AG09309 (cell line): ENCODE results near the gene CHD9.

Source experiments
- DNase-seq: peaks from one replicate; pipeline ENCODE4 v3.0.0-alpha.2; 2010; ENCODE audit warnings: low read depth
- H3K4me3 ChIP-seq: 2 replicates; pipeline ENCODE4 v1.5.1; 2011; ENCODE audit warnings: mild to moderate bottlenecking, low read depth, low read length, moderate library complexity; ENCODE audit not compliant: control insufficient read depth
- TF ChIP-seq, protein P1 (sequence below): IDR thresholded peaks from 2 replicates; pipeline ENCODE4 v1.5.1; 2011; ENCODE audit warnings: mild to moderate bottlenecking, low read depth, low read length, inconsistent platforms; ENCODE audit not compliant: insufficient read depth, control insufficient read depth; ENCODE audit errors: missing control alignments

The CHD9 gene

DNA sequence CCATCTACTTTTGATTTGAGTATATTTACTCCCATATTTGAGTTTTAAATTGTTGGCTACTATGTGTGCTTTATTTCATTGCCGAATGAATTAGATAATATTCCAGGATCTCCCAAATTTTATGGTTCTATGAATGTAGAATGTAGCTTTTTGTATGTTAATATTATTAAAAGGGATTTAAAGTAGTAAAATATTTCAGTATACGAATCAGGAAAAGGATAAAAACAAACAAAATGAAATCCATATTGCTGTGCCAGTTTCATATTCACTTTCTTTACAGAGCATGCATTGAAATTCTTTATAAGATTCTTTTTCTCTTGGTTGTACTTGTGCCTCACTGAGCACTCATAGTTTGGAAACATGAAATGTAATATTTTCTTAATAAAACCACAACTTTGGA lies 155.1 kb downstream of the CHD9 start:
- H3K4me3 ChIP-seq, result peak overlapping the region; percentile 2
- TF ChIP-seq, protein P1, sequence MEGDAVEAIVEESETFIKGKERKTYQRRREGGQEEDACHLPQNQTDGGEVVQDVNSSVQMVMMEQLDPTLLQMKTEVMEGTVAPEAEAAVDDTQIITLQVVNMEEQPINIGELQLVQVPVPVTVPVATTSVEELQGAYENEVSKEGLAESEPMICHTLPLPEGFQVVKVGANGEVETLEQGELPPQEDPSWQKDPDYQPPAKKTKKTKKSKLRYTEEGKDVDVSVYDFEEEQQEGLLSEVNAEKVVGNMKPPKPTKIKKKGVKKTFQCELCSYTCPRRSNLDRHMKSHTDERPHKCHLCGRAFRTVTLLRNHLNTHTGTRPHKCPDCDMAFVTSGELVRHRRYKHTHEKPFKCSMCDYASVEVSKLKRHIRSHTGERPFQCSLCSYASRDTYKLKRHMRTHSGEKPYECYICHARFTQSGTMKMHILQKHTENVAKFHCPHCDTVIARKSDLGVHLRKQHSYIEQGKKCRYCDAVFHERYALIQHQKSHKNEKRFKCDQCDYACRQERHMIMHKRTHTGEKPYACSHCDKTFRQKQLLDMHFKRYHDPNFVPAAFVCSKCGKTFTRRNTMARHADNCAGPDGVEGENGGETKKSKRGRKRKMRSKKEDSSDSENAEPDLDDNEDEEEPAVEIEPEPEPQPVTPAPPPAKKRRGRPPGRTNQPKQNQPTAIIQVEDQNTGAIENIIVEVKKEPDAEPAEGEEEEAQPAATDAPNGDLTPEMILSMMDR, result no peak
- DNase-seq, result no peak

- H3K4me3 ChIP-seq, result no peak overlapping the region
- TF ChIP-seq, protein P1, result no peak
- DNase-seq, result no peak
These were observed 156.5 kb downstream of the CHD9 start for GRCh38 chr16:53211253-53211652.

GRCh38 chr16:53212893-53213223 lies 158.1 kb downstream of the CHD9 start:
- TF ChIP-seq, protein P1, result no peak
- no peak for DNase-seq
- no peak overlapping the region for H3K4me3 ChIP-seq

GRCh38 chr16:53213542-53213941 lies 158.8 kb downstream of the CHD9 start:
- no peak for DNase-seq
- H3K4me3 ChIP-seq, result no peak overlapping the region
- TF ChIP-seq, protein P1, result no peak

DNA sequence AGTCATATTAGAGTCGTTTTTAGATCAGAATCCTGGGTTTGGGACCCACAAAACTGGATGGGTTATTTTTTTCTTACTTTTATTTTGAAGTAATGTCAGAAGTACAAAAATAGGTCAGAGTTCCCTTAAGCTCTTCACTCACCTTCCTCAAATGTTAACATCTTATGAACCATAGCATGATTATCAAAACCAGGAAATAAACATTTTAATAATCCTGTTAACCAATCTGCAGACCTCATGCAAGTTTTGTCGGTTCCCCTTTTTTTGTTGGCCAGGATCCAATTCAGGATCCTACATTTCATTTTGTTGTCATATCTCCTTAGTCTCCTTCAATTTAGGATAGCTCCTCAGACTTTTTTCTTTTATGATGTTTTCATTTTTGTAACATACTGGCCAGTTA lies 162.0 kb downstream of the CHD9 start:
- no peak overlapping the region for H3K4me3 ChIP-seq
- DNase-seq, result no peak

DNA sequence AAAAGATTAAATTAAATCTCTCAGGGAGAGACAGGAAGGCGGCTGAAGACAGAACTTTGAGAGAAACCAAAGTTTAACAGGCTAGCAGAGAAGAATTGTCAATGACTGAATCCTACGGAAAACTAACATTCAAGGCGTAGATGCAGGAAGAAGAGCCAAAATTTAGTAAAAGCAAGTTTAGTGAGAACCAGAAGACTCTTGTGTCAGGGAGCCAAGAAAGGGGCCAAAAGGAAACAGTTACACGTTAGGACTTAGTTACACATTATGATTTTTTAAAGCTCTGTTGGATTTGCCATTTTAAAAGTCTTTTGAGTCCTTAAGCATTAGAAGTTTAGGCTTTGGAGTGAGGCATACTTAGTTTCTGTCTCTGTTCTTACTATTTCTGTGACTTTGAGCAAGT lies 164.6 kb downstream of the CHD9 start:
- TF ChIP-seq, protein P1, result no peak
- H3K4me3 ChIP-seq, result no peak overlapping the region

More for the DNA sequence above, 162.0 kb downstream of the CHD9 start:
- TF ChIP-seq, protein P1, result no peak

More for the DNA sequence above, 164.6 kb downstream of the CHD9 start:
- DNase-seq, result no peak
